ENCODE measurements around the gene KLF6.

DNA sequence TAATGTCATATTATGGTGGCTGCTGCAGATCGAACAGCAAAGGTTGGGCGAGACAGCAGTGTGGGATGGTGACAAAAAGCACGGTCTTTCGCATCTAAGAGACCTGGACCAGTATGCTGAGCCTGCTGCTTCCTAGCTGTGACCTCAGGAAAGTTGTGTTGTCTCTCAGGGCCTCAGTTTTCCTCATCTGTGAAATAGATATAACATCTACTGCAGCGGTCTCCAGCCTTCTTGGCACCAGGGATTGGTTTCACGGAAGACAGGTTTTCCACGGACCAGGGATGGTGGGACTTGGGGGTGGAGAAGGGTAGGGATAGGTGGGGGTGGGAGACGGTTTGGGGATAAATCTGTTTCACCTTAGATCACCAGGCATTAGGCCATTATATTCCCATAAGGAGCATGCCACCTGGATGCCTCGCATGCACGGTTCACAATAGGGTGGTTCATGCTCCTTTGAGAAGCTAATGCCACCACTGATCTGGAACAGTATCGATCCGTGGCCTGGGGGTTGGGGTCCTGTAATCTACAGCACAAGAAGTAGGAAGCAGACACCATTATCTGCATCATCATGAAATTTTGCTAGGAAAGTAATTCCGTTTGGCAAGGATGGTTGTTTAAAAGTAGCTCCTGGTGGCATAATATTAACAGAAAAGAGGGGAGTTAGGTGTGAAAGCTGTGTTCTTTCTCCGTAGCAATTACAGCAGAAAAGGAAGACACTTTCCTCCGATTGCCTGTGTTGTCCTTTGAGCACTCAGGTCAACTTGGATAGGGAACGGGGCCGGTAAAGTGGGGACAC lies 10.8 kb downstream of the KLF6 start:
- TF ChIP-seq, protein P1, sequence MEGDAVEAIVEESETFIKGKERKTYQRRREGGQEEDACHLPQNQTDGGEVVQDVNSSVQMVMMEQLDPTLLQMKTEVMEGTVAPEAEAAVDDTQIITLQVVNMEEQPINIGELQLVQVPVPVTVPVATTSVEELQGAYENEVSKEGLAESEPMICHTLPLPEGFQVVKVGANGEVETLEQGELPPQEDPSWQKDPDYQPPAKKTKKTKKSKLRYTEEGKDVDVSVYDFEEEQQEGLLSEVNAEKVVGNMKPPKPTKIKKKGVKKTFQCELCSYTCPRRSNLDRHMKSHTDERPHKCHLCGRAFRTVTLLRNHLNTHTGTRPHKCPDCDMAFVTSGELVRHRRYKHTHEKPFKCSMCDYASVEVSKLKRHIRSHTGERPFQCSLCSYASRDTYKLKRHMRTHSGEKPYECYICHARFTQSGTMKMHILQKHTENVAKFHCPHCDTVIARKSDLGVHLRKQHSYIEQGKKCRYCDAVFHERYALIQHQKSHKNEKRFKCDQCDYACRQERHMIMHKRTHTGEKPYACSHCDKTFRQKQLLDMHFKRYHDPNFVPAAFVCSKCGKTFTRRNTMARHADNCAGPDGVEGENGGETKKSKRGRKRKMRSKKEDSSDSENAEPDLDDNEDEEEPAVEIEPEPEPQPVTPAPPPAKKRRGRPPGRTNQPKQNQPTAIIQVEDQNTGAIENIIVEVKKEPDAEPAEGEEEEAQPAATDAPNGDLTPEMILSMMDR (IDR thresholded peaks at IDR 0.05; ENCODE audit: low read depth, low read length, poor library complexity, severe bottlenecking): no peak
- no peak for TF ChIP-seq EZH2phosphoT487 (IDR thresholded peaks at IDR 0.05; ENCODE audit: borderline replicate concordance, low read length)

Data from DOHH2 (cell line).